GM23248 (cell line): ENCODE results near the gene RARB.

Experiments used
- EZH2 ChIP-seq: fragments of 200-600 bp; sonication (generic); IDR thresholded peaks from 2 replicates; pipeline ENCODE4 v1.6.1; 2018; ENCODE audit warnings: antibody characterized with exemption, mild to moderate bottlenecking; ENCODE audit not compliant: insufficient read depth, poor library complexity, severe bottlenecking
- EZH2phosphoT487 ChIP-seq: fragments of 200-600 bp; sonication (generic); IDR thresholded peaks from 2 replicates; pipeline ENCODE4 v1.6.1; 2018; ENCODE audit warnings: antibody characterized with exemption, moderate library complexity, mild to moderate bottlenecking, low read depth; ENCODE audit not compliant: insufficient read depth

GRCh38 chr3:25452192-25452591 is 24.1 kb downstream of the RARB start:
- no peak for TF ChIP-seq EZH2
- TF ChIP-seq EZH2phosphoT487: no peak
